H4 (cell line): ENCODE measurements around the gene DPP6. TPM values are rescaled to one million over a fixed set of nuclear protein-coding genes. Genes with fewer than 3 reads are reported as not detected.
"Not testable (repeated sequence)": the region's sequence is repeated elsewhere in the genome, so short reads cannot be mapped to it uniquely, and the experiment has no call there.

Source experiments
- DNase-seq: peaks from one replicate; pipeline ENCODE4 v3.0.0-alpha.2; 2015; ENCODE audit warnings: low spot score
- total RNA-seq: library from RNA; depleted of rRNA; stranded (reverse); fragments of >200 nt; shearing (Covaris generic); gene quantifications from 2 replicates; pipeline ENCODE4 v1.2.3, GENCODE V29; 2014; rRNA removed

DPP6 gene
- total RNA-seq: 0.06 TPM in 1 of 2 replicates, not detected in the other

GRCh38 chr7:154051643-154052529 lies at the start of gene DPP6:
DPP6 (plus strand) TSS chr7:154052398.
- DNase-seq: not testable (repeated sequence)

GRCh38 chr7:154009423-154009911 lies 42.7 kb upstream of the DPP6 start:
- not testable (repeated sequence) for DNase-seq

- DNase-seq: not testable (repeated sequence)
Observed at GRCh38 chr7:154010726-154011568, 41.3 kb upstream of the DPP6 start.

GRCh38 chr7:154012800-154013199 lies 39.4 kb upstream of the DPP6 start:
- DNase-seq: not testable (repeated sequence)

GRCh38 chr7:154015636-154016035 lies 36.6 kb upstream of the DPP6 start:
- DNase-seq: not testable (repeated sequence)

- DNase-seq: not testable (repeated sequence)
Observed at GRCh38 chr7:154018354-154018753, 33.8 kb upstream of the DPP6 start.

GRCh38 chr7:154027805-154028204 lies 24.4 kb upstream of the DPP6 start:
- DNase-seq: not testable (repeated sequence)

- not testable (repeated sequence) for DNase-seq
Observed at GRCh38 chr7:154030476-154031080, 21.6 kb upstream of the DPP6 start.

- DNase-seq: not testable (repeated sequence)
Observed at GRCh38 chr7:154039466-154040165, 12.6 kb upstream of the DPP6 start.

GRCh38 chr7:154050394-154050793 lies 1.8 kb upstream of the DPP6 start:
- not testable (repeated sequence) for DNase-seq

GRCh38 chr7:154051006-154051642 lies 1.1 kb upstream of the DPP6 start:
- not testable (repeated sequence) for DNase-seq

GRCh38 chr7:154052530-154053252 lies 493 bp downstream of the DPP6 start:
- not testable (repeated sequence) for DNase-seq

- DNase-seq: not testable (repeated sequence)
Observed at GRCh38 chr7:154053466-154054312, 1.5 kb downstream of the DPP6 start.

GRCh38 chr7:154054664-154055063 lies 2.5 kb downstream of the DPP6 start:
- not testable (repeated sequence) for DNase-seq

GRCh38 chr7:154055491-154056106 lies 3.4 kb downstream of the DPP6 start:
- peak; percentile 27 for DNase-seq

GRCh38 chr7:154058783-154059182 lies 6.6 kb downstream of the DPP6 start:
- not testable (repeated sequence) for DNase-seq

- DNase-seq: not testable (repeated sequence)
Observed at GRCh38 chr7:154060551-154060950, 8.4 kb downstream of the DPP6 start.

GRCh38 chr7:154071833-154072232 lies 19.6 kb downstream of the DPP6 start:
- not testable (repeated sequence) for DNase-seq
